GM19468 (cell line): ENCODE measurements around the gene KRAS.

Experiments
- ATAC-seq: cut with Tn5 transposase; IDR thresholded peaks from one replicate; pipeline ENCODE4 v1.9.1; 2021; ENCODE audit warnings: mild to moderate bottlenecking, moderate library complexity, moderate number of reproducible peaks; ENCODE audit not compliant: unreplicated experiment; ENCODE audit errors: extremely low read depth

The KRAS gene

GRCh38 chr12:25200703-25201102 lies 50.0 kb downstream of the KRAS start:
- ATAC-seq, result no peak

- ATAC-seq, result no peak
Observed at GRCh38 chr12:25197608-25198007, 53.1 kb downstream of the KRAS start.

GRCh38 chr12:25195056-25195971 lies 55.4 kb downstream of the KRAS start, which contains the start of the genes DNAI7 and ETFRF1:
Gene DNAI7, minus strand, starts transcription at chr12:25195160. Its CDS starts 82 bp downstream, at chr12:25195078.
Gene ETFRF1, plus strand, starts transcription at chr12:25195237. Its CDS starts 8,720 bp downstream, at chr12:25203957.
- peak; percentile 70 for ATAC-seq

- ATAC-seq, result no peak
Observed at GRCh38 chr12:25194722-25195055, 56.0 kb downstream of the KRAS start.

GRCh38 chr12:25194214-25194613 lies 56.5 kb downstream of the KRAS start:
- ATAC-seq, result no peak

GRCh38 chr12:25190793-25191192 lies 59.9 kb downstream of the KRAS start:
- no peak for ATAC-seq

GRCh38 chr12:25189656-25190055 lies 61.1 kb downstream of the KRAS start:
- no peak for ATAC-seq

- no peak for ATAC-seq
Observed at GRCh38 chr12:25187781-25188180, 62.9 kb downstream of the KRAS start.

- ATAC-seq, result peak; percentile 54
Observed at GRCh38 chr12:25186788-25187402, 63.8 kb downstream of the KRAS start.

GRCh38 chr12:25186038-25186787 lies 64.5 kb downstream of the KRAS start:
- peak; percentile 9 for ATAC-seq

GRCh38 chr12:25184132-25184531 lies 66.6 kb downstream of the KRAS start:
- ATAC-seq, result no peak

- ATAC-seq, result no peak
Observed at GRCh38 chr12:25182765-25183164, 68.0 kb downstream of the KRAS start.

- no peak for ATAC-seq
Observed at GRCh38 chr12:25162866-25163265, 87.9 kb downstream of the KRAS start.

- no peak for ATAC-seq
Observed at GRCh38 chr12:25156061-25156460, 94.7 kb downstream of the KRAS start.

- ATAC-seq, result peak; percentile 26
Observed at GRCh38 chr12:25155022-25155576, 95.6 kb downstream of the KRAS start.
